Kidney epithelial cell (primary cell): Measurements from ENCODE around the gene C4orf51. TPM values are rescaled to one million over a fixed set of nuclear protein-coding genes. Genes with fewer than 3 reads are reported as not detected.

Experiments
- DNase-seq: peaks from one replicate; pipeline ENCODE4 v3.0.0-alpha.2; 2010; ENCODE audit warnings: low read depth
- H3K27me3 ChIP-seq: 2 replicates; pipeline ENCODE4 v1.6.0; 2011; ENCODE audit warnings: low read length; ENCODE audit not compliant: control insufficient read depth, insufficient read depth
- H3K36me3 ChIP-seq: 2 replicates; pipeline ENCODE4 v1.5.1; 2011; ENCODE audit warnings: low read length; ENCODE audit not compliant: control insufficient read depth, insufficient read depth
- H3K4me3 ChIP-seq: 2 replicates; pipeline ENCODE4 v1.5.1; 2011; ENCODE audit warnings: low read depth, mild to moderate bottlenecking, control low read depth, low read length
- CTCF ChIP-seq: IDR thresholded peaks from 2 replicates; pipeline ENCODE4 v1.5.1; 2011; ENCODE audit warnings: mild to moderate bottlenecking, moderate library complexity, low read length, control low read depth, inconsistent platforms; ENCODE audit not compliant: insufficient read depth, poor library complexity, severe bottlenecking
- total RNA-seq: library from RNA; depleted of rRNA; stranded (reverse); fragments of >200 nt; gene quantifications from 2 replicates; pipeline ENCODE4 v1.2.3, GENCODE V29; 2015

The C4orf51 gene
- total RNA-seq, 1 donor from 2014 or later, result not detected

GRCh38 chr4:145716200-145716599 is 36.3 kb downstream of the C4orf51 start:
- TF ChIP-seq CTCF, result no peak
- DNase-seq, result no peak
- Histone ChIP-seq H3K27me3 (no peaks in the 10 kb centered on the region), H3K36me3 (no peaks in the 10 kb centered on the region), H3K4me3 (no peak overlapping the region)

GRCh38 chr4:145716661-145717200 is 36.8 kb downstream of the C4orf51 start:
- H3K4me3 ChIP-seq, result no peak overlapping the region
- H3K36me3 ChIP-seq, result no peaks in the 10 kb centered on the region
- TF ChIP-seq CTCF, result no peak
- no peaks in the 10 kb centered on the region for H3K27me3 ChIP-seq
- no peak for DNase-seq

GRCh38 chr4:145719752-145720624 is 40.0 kb downstream of the C4orf51 start:
- Histone ChIP-seq H3K4me3 (no peak overlapping the region), H3K36me3 (no peaks in the 10 kb centered on the region), H3K27me3 (no peaks in the 10 kb centered on the region)
- no peak for TF ChIP-seq CTCF
- no peak for DNase-seq

- no peak for DNase-seq
- no peaks in the 10 kb centered on the region for H3K36me3 ChIP-seq
- TF ChIP-seq CTCF, result no peak
- H3K27me3 ChIP-seq, result no peaks in the 10 kb centered on the region
- H3K4me3 ChIP-seq, result no peak overlapping the region
Measured at GRCh38 chr4:145720656-145721055, 40.7 kb downstream of the C4orf51 start.

GRCh38 chr4:145722561-145722960 is 42.6 kb downstream of the C4orf51 start:
- no peak for DNase-seq
- Histone ChIP-seq H3K4me3 (no peak overlapping the region), H3K27me3 (no peaks in the 10 kb centered on the region), H3K36me3 (no peaks in the 10 kb centered on the region)
- TF ChIP-seq CTCF, result no peak
